PC-9 (cell line): Measurements from ENCODE around the gene COQ9.

Experiments
- CTCF ChIP-seq: fragments of 200-600 bp; sonication (generic); conservative IDR thresholded peaks from 2 replicates; pipeline ENCODE4 v1.6.1; 2017; ENCODE audit warnings: mixed run types, antibody characterized with exemption, mild to moderate bottlenecking, moderate library complexity
- EZH2 ChIP-seq: fragments of 200-600 bp; sonication (generic); IDR thresholded peaks from 2 replicates; pipeline ENCODE4 v1.8.0; 2017; ENCODE audit warnings: antibody characterized with exemption, low read depth

- TF ChIP-seq CTCF (no peak), EZH2 (no peak)
Observed at GRCh38 chr16:57411362-57411976, 35.8 kb upstream of the COQ9 start.
